22Rv1 (cell line): Measurements from ENCODE around the gene MEF2D.

Experiments used
- CTCF ChIP-seq: fragments of 450-650 bp; IDR thresholded peaks from 2 replicates; pipeline ENCODE4 v1.5.1; 2017; ENCODE audit warnings: mild to moderate bottlenecking
- ZFX ChIP-seq: fragments of 450-650 bp; IDR thresholded peaks from 2 replicates; pipeline ENCODE4 v1.6.1; 2017; ENCODE audit warnings: antibody characterized with exemption, borderline replicate concordance

GRCh38 chr1:156455362-156455761, 45.2 kb downstream of the MEF2D start:
- no peak for TF ChIP-seq CTCF
- no peak for TF ChIP-seq ZFX
